Measurements from ENCODE around the gene POLD2.
"Not testable (repeated sequence)": the region's sequence is repeated elsewhere in the genome, so short reads cannot be mapped to it uniquely, and the experiment has no call there.

Gene POLD2

GRCh38 chr7:44138698-44139097 is 15.3 kb upstream of the POLD2 start:
- no peak for ATAC-seq

- ATAC-seq, result no peak
Observed at GRCh38 chr7:44136731-44137130, 13.4 kb upstream of the POLD2 start.

GRCh38 chr7:44134943-44135628 is 11.7 kb upstream of the POLD2 start:
- no peak for ATAC-seq

GRCh38 chr7:44133295-44133694 is 9.9 kb upstream of the POLD2 start:
- no peak for ATAC-seq

DNA sequence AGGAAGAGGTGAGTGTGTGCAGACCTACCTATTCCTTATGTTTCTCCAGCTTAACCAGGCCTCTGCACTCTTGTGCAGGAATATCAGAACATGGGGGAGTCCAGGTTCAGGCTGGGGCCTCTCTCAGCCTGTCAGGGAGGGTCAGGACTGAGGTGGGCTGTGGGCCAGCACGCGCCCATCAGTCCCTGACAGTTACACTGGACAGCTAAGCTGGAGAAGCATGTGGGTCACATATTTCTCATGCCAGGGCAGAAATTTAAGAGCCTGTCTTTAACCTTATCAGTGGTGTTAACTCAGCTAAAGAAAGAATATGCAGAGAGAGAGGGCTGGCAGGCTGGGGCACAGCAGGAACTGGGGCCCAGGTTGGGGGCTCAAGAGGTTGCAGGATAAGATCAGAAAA is 8.7 kb upstream of the POLD2 start:
- ATAC-seq, result no peak

DNA sequence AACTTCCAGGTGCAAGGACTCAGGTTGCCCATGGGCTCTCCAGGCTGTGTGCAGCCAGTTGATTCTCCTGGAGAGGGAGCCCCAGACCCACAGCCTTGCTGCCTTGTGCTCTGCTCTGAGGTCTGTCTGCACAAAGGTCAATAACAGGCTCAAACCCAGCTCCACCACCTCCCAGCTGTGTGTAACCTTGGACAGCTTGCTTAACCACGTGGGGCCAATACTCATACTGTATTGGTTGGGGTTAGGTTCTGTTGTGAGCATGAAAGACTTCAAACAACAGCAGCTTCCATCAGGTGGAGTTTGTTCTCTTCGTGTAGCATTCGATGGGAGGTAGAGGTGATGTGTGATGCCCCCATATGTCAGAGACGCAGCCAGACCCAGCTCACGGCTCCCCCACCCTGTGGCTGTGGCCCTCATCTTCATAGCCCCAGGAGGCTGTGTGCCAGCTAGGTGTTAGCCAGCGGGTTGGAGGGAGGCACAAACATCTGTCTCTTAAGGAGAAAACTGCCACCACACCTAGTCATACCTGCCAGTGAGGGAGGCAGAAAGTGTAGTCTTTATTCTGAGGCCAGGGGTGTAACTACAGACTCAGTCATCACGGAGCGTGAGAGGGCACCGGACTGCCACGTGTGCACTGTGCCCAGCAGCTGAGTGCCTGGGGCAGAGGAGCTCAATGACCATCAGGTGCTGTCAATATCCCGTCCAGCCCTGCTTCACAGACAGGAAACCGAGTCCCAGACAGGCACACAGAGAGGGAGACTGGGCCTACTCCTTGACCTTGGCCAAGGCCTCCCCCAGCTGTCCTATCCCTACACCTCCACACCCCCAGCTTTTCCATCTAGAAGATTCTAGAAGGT is 8.1 kb upstream of the POLD2 start:
- no peak for ATAC-seq

DNA sequence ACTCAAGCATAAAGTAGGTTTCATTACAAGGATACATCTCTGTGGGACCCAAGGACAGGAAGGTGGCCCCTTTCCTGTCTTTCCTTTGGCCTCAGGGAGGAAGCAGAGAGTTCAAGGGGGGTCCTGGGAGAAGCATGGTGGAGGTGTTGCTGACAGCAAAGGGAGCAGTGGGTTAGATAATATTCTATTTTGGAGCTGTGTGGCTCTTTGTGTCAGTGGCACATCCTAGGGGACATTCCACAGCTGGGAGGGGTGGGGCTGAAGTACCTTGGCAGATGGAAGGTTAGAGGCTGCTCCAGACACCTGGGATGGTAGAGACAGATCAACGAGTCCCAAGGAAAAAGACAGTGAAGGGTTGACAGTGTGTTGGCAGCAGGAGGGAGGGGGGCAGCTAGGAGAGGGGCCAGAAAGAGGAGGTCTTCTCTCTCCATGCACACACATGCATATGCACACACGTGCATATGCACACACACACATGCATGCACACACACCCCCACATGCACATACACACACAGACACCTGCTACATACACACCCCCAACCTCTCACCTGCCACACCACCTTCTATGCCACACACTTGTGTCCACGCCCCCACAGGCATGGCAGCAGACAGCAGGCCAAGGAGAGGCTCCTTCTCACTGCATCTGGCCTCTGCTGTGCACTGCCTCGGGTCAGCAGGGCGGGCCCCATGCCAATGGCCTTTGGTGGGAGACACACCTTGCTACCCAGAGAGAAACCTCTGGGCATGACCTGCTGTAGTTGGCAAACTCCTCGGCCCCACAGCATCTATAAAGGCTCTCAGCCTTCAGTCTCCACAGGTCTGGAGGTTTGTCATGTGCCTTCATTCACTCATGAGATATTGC is 5.6 kb upstream of the POLD2 start:
- ATAC-seq, result no peak

- no peak for ATAC-seq
Observed at GRCh38 chr7:44127161-44127560, 3.8 kb upstream of the POLD2 start.

DNA sequence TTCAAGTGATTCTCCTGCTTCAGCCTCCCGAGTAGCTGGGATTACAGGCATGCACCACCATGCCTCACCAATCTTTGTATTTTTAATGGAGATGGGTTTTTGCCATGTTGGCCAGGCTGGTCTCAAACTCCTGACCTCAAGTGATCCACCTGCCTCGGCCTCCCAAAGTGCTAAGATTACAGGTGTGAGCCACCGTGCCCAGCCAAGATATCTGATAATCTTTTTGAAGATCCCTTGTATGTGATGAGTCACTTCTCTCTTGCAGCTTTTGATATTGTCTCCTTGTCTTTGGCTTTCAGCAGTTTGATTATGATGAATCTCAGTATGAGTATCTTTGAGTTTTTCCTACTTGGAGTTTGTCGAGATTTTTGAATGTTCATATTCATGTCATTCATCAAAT is 3.2 kb upstream of the POLD2 start:
- not testable (repeated sequence) for ATAC-seq

GRCh38 chr7:44124822-44125202 is 1.5 kb upstream of the POLD2 start:
- no peak for ATAC-seq

DNA sequence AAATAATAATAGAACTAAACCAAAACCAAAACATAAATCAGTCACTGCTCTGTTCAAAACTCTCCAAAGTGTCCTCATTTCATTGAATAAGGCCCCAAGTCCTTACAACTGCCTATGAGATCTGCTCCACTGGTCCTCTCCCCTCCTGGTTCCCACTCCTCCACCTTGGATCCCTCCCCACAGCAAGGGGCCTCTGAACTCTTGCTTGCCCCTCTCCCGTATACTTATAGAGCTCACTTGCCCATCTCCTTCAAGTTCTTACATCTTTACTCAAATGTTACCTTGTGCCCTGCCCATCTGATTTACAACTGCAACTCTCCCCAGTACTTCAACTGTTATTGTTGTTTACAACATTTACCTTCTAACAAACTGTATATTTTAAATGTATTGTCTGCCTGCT is 819 bp downstream of the POLD2 start:
- ATAC-seq, result no peak

GRCh38 chr7:44121761-44122420 is 1.5 kb downstream of the POLD2 start:
- ATAC-seq, result no peak

DNA sequence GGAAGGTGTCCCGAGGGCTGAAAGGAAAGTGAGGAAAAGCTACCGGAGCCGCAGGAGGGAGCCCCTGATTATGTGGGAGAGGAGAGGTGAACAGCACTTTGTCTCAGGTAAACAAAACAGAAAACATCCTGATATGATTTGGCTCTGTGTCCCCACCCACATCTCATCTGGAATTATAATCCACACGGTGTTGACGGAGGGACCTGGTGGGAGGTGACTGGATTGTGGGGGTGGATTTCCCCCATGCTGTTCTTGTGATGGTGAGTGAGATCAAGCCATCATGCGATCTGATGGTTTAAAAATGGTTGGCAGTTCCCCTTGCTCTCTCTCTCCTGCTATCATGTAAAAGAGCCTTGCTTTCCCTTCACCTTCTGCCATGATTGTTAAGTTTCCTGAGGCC is 3.0 kb downstream of the POLD2 start:
- no peak for ATAC-seq

DNA sequence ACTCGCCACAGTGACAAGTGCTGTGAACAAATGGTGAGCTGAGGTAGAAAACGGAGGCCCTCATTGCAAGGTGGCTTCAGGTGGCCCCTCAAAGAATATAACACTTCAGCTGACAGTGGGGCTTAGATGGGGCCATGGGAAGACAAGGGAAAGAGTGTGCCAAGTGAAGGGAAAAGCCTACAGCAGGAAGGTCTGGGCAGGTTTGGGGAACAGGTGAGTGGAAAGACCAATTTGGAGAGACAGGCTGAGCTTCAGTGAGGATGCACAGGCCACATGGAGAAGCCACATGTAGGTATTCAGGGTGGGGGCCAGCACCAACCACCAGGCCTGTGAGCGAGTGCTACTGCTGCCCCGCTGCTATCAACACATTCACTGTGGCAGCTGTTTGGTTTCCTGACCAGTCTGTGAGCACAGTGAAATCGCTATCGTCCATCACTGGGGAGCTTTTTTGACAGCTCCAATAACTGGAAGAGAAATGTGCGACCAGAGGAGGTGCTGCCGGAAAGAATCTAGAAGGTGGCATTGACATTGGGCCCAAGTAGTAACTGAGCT is 3.4 kb downstream of the POLD2 start:
- ATAC-seq, result no peak

DNA sequence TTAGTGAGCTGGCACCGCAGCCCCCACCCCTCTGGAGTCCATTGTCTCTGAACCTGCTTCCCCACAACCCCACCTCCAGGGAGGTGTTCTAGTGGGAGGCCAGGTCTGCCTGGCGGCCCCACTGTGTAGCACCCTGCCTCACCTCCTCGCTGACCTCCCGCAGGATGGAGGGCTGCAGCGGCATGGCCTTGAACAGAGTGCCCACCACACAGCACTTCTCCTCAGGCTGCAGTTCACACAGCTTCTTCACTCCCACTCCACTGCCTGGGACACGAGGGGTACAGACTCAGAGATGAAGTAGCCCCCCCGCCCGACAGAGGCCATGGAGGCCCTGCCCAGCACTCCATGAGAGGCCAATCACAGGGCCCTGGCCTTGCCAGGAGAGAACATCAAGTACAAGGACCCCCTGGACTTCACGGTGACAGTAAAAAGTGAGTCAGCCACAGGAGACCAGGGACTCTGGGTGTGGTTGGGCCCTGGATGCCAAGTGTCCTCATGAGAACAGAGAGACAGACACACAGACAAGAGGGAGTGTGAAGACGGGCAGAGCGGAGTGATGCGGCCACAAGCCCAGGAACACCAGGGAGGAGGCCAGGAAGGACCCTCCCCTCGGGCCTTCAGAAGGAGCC is 5.4 kb downstream of the POLD2 start:
- no peak for ATAC-seq

- ATAC-seq, result no peak
Observed at GRCh38 chr7:44116789-44117666, 6.3 kb downstream of the POLD2 start.

- ATAC-seq, result no peak
Observed at GRCh38 chr7:44116087-44116788, 7.1 kb downstream of the POLD2 start.

DNA sequence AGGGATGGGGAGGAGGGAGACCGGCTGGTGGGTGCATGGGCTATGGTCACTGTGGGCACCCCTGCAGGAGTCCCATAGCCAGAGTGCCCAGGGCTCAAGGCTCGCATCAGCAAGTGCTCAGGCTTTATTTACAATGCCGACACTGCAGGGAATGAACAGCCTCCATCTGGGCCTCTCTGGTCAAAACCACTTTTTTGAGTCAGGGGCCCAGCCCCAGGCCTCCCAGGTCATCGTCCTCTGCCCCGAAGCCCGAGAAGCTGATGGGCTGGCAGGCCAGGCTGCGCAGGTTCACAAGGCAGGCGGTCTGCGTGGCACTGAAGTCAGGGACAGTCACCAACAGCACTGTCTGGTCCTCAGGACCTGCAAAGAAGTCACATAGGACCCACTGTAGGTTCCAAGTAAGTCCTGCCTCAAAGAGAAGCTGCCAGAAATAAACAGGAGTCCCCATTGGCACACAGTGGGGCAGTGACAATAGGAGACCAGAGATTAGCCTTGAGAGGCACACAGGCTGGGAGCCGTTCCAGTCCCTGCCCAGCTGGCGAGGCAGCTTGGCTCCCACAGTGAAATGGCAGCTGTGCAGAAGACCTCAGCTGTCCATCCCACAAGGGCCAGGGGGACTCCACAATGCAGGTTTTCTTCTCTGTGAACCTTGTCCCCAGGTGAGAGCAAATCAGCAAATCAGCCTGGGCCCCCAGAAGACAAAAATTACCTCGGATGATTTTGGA is 8.6 kb downstream of the POLD2 start:
- ATAC-seq, result no peak

- ATAC-seq, result no peak
Observed at GRCh38 chr7:44113764-44114354, 9.5 kb downstream of the POLD2 start.

Data from activated CD4-positive, CD25-positive, alpha-beta regulatory T cell treated with anti-CD3 and anti-CD28 coated beads, Interleukin-2, amount 50 U/mL, for 24 hours (primary cell).